Effector memory CD8-positive, alpha-beta T cell (primary cell): ENCODE data around the gene ASCL2.

Experiments used
- ATAC-seq: fragments of 150-1000 bp; cut with Tn5 transposase; replicated peaks from 2 replicates; pipeline ENCODE4 v1.10.0; 2021; ENCODE audit warnings: mild to moderate bottlenecking, moderate library complexity
- DNase-seq, 3 experiments: peaks; one replicate each; pipeline ENCODE4 v3.0.0; 2021
- H3K27ac Mint-ChIP-seq, 2 donors: one replicate each; pipeline ENCODE4 v1.8.0; 2022; ENCODE audit warnings: mild to moderate bottlenecking in 2 of 2, mixed read lengths in 2 of 2, moderate library complexity in 2 of 2
- H3K27me3 Mint-ChIP-seq, 2 donors: one replicate each; pipeline ENCODE4 v1.8.0; 2022; ENCODE audit warnings: mixed read lengths in 2 of 2
- H3K36me3 Mint-ChIP-seq: one replicate; pipeline ENCODE4 v1.8.0; 2022; ENCODE audit warnings: mild to moderate bottlenecking, moderate library complexity, mixed read lengths; ENCODE audit not compliant: insufficient read depth
- H3K4me1 Mint-ChIP-seq, 2 donors: one replicate each; pipeline ENCODE4 v1.8.0; 2022; ENCODE audit warnings: low read depth in 2 of 2, mixed read lengths in 2 of 2
- H3K4me3 Mint-ChIP-seq, 2 donors: one replicate each; pipeline ENCODE4 v1.8.0; 2022; ENCODE audit warnings: mild to moderate bottlenecking in 2 of 2, mixed read lengths in 2 of 2, moderate library complexity in 2 of 2
- H3K9me3 Mint-ChIP-seq, 2 donors: one replicate each; pipeline ENCODE4 v1.8.0; 2022; ENCODE audit warnings: mixed read lengths in 2 of 2

ASCL2 gene

DNA sequence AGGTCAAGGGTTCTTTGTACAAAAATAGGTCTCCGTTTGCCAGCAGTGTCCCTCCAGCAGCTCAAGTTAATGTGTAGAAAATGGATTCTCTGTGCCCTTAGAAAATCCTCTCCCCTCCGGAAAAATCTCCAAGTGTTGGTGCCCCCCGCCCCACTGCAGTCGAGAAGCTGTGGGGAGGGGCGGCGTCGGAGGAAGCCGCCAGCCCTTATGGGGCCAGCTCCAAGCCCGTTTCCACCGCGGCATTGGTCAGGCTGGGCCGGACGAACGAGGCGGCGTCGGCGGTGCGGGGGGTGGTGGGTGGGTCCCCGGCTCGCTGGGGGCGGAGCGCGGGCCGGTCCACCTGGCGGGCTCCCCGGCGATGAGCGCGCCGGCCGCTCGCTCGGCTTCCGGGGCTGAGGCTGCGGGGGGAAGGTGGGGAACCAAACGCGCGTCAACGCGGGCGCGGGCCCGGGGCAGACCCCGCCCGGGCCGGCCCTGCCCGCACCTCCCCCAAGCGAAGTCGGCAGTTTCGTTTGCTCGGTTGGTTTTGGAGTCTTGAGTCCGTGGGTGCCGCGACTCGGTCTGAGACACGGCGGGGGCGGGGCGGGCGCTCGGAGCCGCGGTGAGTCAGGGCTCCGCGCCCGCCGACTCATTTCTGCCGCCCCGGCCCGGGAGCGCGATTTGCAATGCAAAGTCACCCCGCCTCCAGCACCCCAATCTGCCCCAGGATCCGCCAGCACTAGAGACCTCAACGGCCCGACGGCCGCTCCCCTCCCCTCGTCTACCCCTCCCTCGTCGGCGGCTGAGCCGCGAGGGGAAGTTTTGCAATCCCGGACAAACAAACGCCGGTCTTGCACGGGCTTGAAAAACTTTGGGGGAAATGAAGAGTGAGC, 1.4 kb downstream of the ASCL2 start:
- H3K4me3 Mint-ChIP-seq = peak overlapping the region; percentile 74 to 76
- peaks cover 14% of the 10 kb centered on the region for H3K36me3 Mint-ChIP-seq
- no peaks in the 10 kb centered on the region for H3K9me3 Mint-ChIP-seq
- no peak overlapping the region for H3K27ac Mint-ChIP-seq
- ATAC-seq = peak; percentile 37
- peaks cover 0 to 8% of the 10 kb centered on the region in 2 donors for H3K27me3 Mint-ChIP-seq
- DNase-seq = peak; percentile 32 to 47 (median 43)
- peaks cover 19 to 34% of the 10 kb centered on the region in 2 donors for H3K4me1 Mint-ChIP-seq

GRCh38 chr11:2267851-2268728, 2.3 kb downstream of the ASCL2 start:
- Mint-ChIP-seq H3K36me3 (peaks cover 14% of the 10 kb centered on the region), H3K27ac (no peak overlapping the region), H3K9me3 (no peaks in the 10 kb centered on the region), H3K4me1 (peaks cover 19 to 34% of the 10 kb centered on the region in 2 donors), H3K27me3 (peaks cover 0 to 5% of the 10 kb centered on the region in 2 donors), H3K4me3 (peak overlapping the region; percentile 73 to 74)
- DNase-seq (no peak), ATAC-seq (no peak)

DNA sequence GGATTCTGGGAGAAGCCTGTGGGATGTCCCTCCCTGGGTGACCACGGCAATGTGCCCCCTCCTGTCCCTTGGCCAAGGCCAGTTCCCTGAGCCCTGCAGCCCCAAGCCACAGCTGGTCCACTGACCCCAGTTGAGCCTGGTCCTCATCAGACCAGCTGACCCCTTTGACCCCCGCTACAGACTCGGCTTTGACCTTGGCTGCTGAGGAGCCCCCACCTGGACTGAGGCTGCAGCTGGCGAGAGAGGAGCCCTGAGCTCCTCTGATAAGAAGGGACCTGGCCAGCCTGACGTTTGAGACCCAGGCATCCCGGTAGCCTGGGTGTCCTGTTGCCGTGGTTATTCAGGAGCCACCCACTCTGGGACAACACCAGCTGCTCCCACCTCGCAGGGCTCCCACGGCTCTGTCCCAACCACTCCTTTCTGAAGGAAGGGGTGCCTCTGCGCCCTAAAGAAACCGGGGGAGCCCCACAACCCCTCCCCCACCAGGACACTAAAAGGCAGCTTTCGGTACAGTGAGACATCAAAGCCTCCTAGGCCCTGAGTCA, 3.0 kb downstream of the ASCL2 start:
- no peak for DNase-seq
- Mint-ChIP-seq H3K9me3 (no peaks in the 10 kb centered on the region), H3K36me3 (peaks cover 14% of the 10 kb centered on the region), H3K4me1 (peaks cover 19 to 34% of the 10 kb centered on the region in 2 donors), H3K27ac (no peak overlapping the region), H3K27me3 (no peaks in the 10 kb centered on the region), H3K4me3 (peak overlapping the region; percentile 73 to 74)
- ATAC-seq = no peak

- ATAC-seq (no peak), DNase-seq (no peak)
- Mint-ChIP-seq H3K4me1 (peaks cover 19 to 37% of the 10 kb centered on the region in 2 donors), H3K36me3 (peaks cover 14% of the 10 kb centered on the region), H3K27ac (peak overlapping the region; percentile 81 to 90), H3K4me3 (peak overlapping the region; percentile 66 to 81), H3K9me3 (no peaks in the 10 kb centered on the region), H3K27me3 (no peaks in the 10 kb centered on the region)
These were observed 3.6 kb downstream of the ASCL2 start for GRCh38 chr11:2266586-2267305.

DNA sequence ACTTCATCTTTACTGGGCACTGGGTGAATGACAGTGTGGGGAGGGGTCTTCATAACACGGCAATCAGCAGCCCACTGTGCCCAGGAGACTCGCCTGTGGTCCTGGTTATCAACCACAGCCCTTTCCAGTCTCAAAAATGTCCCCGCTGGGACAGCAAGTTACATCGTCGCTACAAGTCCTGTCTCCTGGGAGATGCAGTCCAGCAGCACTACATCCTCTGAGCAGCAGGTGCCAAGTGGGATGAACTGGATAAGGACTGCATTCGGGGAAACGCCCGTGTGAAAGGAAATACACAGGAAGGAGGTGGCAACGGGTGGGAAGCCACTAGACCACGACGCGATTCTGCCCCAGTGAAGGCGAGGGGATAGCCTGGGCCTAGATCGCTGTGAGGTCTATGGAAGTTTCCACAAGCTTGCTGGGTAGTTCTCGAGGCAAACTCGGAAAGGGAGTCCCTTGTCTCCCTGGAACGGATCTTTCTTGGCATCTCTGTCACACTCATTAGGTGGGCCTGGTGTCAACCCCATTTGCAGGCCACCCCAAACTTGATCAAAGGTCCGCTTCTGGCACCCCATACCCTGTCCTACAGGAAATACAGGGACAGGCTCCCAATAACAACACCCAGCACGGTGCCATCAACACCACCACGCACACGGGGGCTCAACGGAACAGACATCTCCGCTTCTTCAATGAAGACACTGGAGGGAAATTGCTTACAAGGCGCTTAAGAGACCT, 4.4 kb downstream of the ASCL2 start:
- peak overlapping the region; percentile 81 to 90 for H3K27ac Mint-ChIP-seq
- DNase-seq = no peak
- no peak for ATAC-seq
- H3K4me1 Mint-ChIP-seq = peaks cover 19 to 35% of the 10 kb centered on the region in 2 donors
- H3K36me3 Mint-ChIP-seq = peaks cover 14% of the 10 kb centered on the region
- H3K4me3 Mint-ChIP-seq = peak overlapping the region; percentile 66 to 81
- no peaks in the 10 kb centered on the region for H3K27me3 Mint-ChIP-seq
- H3K9me3 Mint-ChIP-seq = no peaks in the 10 kb centered on the region

DNA sequence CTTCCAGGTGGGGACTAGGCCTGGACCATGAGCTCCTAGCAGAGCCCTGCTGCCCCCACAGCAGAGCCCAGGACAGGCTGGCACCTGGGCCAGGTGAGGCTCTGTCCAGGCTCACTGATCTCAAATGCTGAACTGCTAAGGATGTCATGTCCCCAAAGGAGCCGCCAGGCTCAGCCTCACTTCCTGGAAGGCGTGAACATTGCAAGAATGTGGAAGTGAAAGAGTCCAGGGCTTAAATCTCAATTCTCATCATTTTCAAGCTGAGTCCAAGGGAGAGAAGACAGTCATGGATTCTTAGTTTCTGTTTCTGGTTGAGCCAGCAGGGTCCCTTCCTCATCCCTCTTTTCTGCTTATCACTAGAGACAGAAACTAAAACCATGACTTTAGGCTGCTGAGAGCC, 5.0 kb downstream of the ASCL2 start:
- Mint-ChIP-seq H3K27me3 (no peaks in the 10 kb centered on the region), H3K27ac (peak overlapping the region; percentile 81 to 90), H3K4me3 (peak overlapping the region; percentile 66 to 81), H3K4me1 (peaks cover 16 to 33% of the 10 kb centered on the region in 2 donors), H3K9me3 (no peaks in the 10 kb centered on the region), H3K36me3 (peaks cover 11% of the 10 kb centered on the region)
- DNase-seq (no peak), ATAC-seq (peak; percentile 3)

DNA sequence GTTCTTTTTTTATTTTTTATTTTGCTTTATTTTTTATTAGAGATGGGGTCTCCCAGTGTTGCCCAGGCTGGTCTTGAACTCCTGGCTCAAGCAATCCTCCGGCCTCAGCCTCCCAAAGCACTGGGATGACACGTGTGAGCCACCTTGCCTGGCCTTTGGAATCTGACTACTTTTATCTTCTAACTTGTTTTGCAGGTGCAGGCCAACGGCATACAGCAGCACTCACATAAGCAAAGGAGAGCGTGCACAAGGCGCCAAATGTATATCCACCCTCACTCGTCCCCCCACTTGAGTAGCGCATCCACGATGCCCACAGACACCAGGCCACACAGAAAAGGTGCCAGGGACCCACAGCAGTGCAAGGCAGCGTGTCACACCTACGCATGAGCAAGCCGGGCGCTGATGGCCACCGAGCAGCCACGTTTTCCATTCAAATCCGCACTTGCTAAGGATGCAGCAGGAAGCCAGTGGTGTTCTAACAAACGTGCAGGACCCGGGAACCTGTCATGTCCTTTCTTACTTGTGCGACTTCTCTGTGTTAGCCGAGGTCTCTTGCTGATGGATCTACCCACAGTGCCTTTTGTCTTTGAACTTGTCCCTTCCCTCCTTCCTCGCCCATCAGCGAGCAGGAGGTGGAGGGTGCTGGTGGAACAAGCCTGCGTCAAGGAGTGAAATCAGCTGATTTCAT, 5.9 kb downstream of the ASCL2 start:
- H3K27ac Mint-ChIP-seq = peak overlapping the region in 1 of 2 donors; percentile 60
- H3K9me3 Mint-ChIP-seq = no peaks in the 10 kb centered on the region
- ATAC-seq (no peak), DNase-seq (no peak)
- peaks cover 11% of the 10 kb centered on the region for H3K36me3 Mint-ChIP-seq
- no peaks in the 10 kb centered on the region for H3K27me3 Mint-ChIP-seq
- no peak overlapping the region for H3K4me3 Mint-ChIP-seq
- H3K4me1 Mint-ChIP-seq = peaks cover 15 to 33% of the 10 kb centered on the region in 2 donors

DNA sequence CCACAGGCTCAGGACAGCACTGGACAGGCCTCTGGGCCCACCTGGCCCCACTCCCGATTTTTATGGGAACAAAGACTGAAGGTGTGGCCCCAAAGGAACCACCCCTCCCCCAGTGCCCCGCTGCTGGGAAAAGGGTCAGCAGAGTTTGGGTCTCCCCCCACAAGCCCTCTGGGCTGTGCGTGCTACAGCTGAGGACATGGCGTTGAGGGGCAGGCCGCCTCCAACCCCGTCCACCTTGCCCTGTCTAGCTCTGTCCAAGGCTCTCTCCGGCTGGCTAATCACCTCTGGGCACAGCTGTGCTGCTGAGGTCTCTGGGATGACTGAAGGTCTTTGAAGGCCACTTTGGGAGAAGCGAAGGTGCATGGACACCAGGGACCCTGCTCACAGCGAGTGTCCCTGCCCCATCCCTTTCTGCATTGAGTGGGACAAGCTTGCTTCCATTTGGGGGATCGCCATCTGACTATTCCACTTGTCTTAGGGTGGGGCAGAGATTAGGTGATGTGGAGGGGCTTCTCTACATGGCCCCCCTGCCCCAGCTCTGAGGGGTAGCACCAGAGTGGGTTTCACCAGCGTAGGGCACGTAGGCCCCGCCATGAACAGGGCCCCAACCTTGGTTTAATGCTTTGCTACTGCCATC, 6.5 kb downstream of the ASCL2 start:
- H3K27me3 Mint-ChIP-seq = no peaks in the 10 kb centered on the region
- peak overlapping the region in 1 of 2 donors; percentile 60 for H3K27ac Mint-ChIP-seq
- DNase-seq = no peak
- no peaks in the 10 kb centered on the region for H3K9me3 Mint-ChIP-seq
- peaks cover 11% of the 10 kb centered on the region for H3K36me3 Mint-ChIP-seq
- H3K4me3 Mint-ChIP-seq = no peak overlapping the region
- peaks cover 15 to 33% of the 10 kb centered on the region in 2 donors for H3K4me1 Mint-ChIP-seq
- ATAC-seq = no peak

GRCh38 chr11:2263071-2263565, 7.3 kb downstream of the ASCL2 start:
- ATAC-seq (no peak), DNase-seq (no peak)
- H3K36me3 Mint-ChIP-seq = peaks cover 7% of the 10 kb centered on the region
- H3K27me3 Mint-ChIP-seq = no peaks in the 10 kb centered on the region
- H3K4me1 Mint-ChIP-seq = peaks cover 15 to 29% of the 10 kb centered on the region in 2 donors
- H3K27ac Mint-ChIP-seq = peak overlapping the region in 1 of 2 donors; percentile 26
- no peaks in the 10 kb centered on the region for H3K9me3 Mint-ChIP-seq
- no peak overlapping the region for H3K4me3 Mint-ChIP-seq

DNA sequence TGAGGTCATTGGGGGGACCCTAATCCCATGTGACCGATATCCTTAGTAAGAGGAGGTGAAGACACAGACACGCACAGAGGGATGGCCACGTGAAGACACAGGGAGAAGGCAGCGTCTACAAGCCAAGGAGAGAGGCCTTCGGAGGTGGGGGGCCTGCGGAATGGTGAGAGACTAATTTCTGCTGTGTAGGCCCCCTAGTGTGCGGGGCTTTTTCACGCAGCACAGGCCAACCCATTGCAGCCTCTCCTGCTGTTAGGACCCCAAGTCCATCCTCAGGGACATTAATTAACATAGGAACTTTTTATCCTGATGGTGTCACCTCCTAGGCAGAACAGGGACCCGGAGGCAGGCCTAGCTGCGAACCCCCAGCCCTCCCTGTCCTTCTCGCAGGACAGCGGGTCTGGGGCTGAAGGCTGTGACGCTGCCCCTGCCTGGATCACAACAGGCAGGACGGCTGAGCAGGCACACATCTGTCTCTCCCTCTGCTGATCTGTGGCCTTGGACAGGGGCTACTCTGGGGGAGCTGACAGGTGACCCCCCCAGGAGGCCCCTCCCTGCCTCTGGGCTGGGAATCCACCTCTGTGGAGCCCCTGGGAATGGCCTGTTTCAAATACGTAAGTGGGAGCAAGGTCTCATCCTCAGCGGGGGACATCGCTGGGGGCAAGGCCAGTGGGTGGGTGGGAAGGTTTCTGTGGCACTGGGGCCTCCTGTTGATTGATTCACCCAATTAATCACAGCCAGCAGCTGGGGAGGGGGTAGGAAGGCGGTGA, 7.9 kb downstream of the ASCL2 start:
- no peak for DNase-seq
- no peaks in the 10 kb centered on the region for H3K9me3 Mint-ChIP-seq
- H3K27ac Mint-ChIP-seq = no peak overlapping the region
- peaks cover 6% of the 10 kb centered on the region for H3K36me3 Mint-ChIP-seq
- no peak for ATAC-seq
- peaks cover 15 to 24% of the 10 kb centered on the region in 2 donors for H3K4me1 Mint-ChIP-seq
- no peak overlapping the region for H3K4me3 Mint-ChIP-seq
- no peaks in the 10 kb centered on the region for H3K27me3 Mint-ChIP-seq
